Ishikawa (cell line): ENCODE data around the gene CFAP61.

Experiments used
- CEBPB ChIP-seq: IDR thresholded peaks from 2 replicates; pipeline ENCODE4 v1.6.1; 2012
- CREB1 ChIP-seq: IDR thresholded peaks from 2 replicates; pipeline ENCODE4 v1.6.1; 2012; ENCODE audit warnings: low read depth
- EGR1 ChIP-seq: IDR thresholded peaks from 2 replicates; pipeline ENCODE4 v1.6.1; 2012
- EP300 ChIP-seq: IDR thresholded peaks from 2 replicates; pipeline ENCODE4 v1.6.1; 2012; ENCODE audit warnings: borderline replicate concordance
- FOXM1 ChIP-seq: IDR thresholded peaks from 2 replicates; pipeline ENCODE4 v1.6.1; 2012; ENCODE audit warnings: low read depth, borderline replicate concordance
- NFIC ChIP-seq: IDR thresholded peaks from 2 replicates; pipeline ENCODE4 v1.6.1; 2012
- RAD21 ChIP-seq: IDR thresholded peaks from 2 replicates; pipeline ENCODE4 v1.6.1; 2012; ENCODE audit warnings: low read depth
- TAF1 ChIP-seq: IDR thresholded peaks from 2 replicates; pipeline ENCODE4 v1.6.1; 2012; ENCODE audit warnings: low read depth, mild to moderate bottlenecking
- TCF12 ChIP-seq: IDR thresholded peaks from 2 replicates; pipeline ENCODE4 v1.6.1; 2012; ENCODE audit warnings: low read depth
- TEAD4 ChIP-seq: IDR thresholded peaks from 2 replicates; pipeline ENCODE4 v1.6.1; 2012
- YY1 ChIP-seq: IDR thresholded peaks from 2 replicates; pipeline ENCODE4 v1.6.1; 2012; ENCODE audit warnings: low read depth
- ZBTB7A ChIP-seq: IDR thresholded peaks from 2 replicates; pipeline ENCODE4 v1.6.1; 2012; ENCODE audit warnings: low read depth
- TF ChIP-seq, protein P1 (sequence below): IDR thresholded peaks from 2 replicates; pipeline ENCODE4 v1.6.1; 2012
- TF ChIP-seq, protein P2 (sequence below): IDR thresholded peaks from 2 replicates; pipeline ENCODE4 v1.6.1; 2012
- TF ChIP-seq, protein P3 (sequence below): IDR thresholded peaks from 2 replicates; pipeline ENCODE4 v1.6.1; 2012; ENCODE audit warnings: low read depth, mild to moderate bottlenecking

Gene CFAP61

DNA sequence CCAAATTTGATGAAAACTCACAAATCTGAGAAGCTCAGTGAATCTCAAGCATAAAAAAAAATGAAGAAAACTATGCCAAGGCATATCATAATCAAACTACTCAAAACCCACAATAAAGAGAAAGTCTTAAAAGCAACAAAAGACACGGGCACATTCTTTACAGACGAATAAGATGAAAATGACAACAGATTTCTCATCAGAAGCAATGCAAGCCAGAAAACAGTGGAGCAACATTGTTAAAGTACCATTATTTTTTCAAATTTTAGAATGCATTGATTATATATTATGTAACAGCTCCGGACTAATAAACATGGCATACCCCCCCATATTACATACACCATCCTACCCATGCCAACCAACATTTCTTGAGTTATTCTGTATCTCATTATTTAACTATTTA, 260.2 kb downstream of the CFAP61 start:
- TF ChIP-seq EGR1 (no peak), TEAD4 (no peak), YY1 (no peak), TCF12 (no peak), FOXM1 (no peak), CREB1 (no peak), CEBPB (no peak), RAD21 (no peak), ZBTB7A (no peak), EP300 (no peak), NFIC (no peak), TAF1 (no peak)
- TF ChIP-seq, protein P1, sequence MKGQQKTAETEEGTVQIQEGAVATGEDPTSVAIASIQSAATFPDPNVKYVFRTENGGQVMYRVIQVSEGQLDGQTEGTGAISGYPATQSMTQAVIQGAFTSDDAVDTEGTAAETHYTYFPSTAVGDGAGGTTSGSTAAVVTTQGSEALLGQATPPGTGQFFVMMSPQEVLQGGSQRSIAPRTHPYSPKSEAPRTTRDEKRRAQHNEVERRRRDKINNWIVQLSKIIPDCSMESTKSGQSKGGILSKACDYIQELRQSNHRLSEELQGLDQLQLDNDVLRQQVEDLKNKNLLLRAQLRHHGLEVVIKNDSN = no peak
- TF ChIP-seq, protein P2, sequence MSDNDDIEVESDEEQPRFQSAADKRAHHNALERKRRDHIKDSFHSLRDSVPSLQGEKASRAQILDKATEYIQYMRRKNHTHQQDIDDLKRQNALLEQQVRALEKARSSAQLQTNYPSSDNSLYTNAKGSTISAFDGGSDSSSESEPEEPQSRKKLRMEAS = no peak
- TF ChIP-seq, protein P3, sequence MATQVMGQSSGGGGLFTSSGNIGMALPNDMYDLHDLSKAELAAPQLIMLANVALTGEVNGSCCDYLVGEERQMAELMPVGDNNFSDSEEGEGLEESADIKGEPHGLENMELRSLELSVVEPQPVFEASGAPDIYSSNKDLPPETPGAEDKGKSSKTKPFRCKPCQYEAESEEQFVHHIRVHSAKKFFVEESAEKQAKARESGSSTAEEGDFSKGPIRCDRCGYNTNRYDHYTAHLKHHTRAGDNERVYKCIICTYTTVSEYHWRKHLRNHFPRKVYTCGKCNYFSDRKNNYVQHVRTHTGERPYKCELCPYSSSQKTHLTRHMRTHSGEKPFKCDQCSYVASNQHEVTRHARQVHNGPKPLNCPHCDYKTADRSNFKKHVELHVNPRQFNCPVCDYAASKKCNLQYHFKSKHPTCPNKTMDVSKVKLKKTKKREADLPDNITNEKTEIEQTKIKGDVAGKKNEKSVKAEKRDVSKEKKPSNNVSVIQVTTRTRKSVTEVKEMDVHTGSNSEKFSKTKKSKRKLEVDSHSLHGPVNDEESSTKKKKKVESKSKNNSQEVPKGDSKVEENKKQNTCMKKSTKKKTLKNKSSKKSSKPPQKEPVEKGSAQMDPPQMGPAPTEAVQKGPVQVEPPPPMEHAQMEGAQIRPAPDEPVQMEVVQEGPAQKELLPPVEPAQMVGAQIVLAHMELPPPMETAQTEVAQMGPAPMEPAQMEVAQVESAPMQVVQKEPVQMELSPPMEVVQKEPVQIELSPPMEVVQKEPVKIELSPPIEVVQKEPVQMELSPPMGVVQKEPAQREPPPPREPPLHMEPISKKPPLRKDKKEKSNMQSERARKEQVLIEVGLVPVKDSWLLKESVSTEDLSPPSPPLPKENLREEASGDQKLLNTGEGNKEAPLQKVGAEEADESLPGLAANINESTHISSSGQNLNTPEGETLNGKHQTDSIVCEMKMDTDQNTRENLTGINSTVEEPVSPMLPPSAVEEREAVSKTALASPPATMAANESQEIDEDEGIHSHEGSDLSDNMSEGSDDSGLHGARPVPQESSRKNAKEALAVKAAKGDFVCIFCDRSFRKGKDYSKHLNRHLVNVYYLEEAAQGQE = no peak

DNA sequence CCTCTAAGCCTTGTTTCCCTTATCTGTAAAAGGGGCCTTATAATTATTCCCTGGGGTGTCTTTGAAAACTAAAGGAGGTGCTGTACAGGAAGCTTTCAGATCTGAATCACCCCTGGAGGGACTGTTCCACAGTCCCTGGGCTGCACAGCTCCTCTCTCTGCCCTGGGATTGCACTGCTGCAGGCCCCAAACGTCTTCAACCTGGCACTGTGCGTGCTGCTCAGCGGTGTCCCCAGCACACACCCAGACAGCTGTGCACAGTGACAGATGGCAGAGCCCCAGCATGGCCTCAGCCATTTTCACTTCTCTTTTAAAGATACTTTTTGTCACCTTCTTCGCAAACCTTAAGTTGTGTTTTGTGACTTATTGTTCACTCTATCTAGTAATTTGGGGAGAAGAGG, 264.9 kb downstream of the CFAP61 start:
- TF ChIP-seq RAD21 = no peak
- no peak for TF ChIP-seq YY1
- TF ChIP-seq NFIC = no peak
- no peak for TF ChIP-seq TEAD4
- TF ChIP-seq EP300 = no peak
- no peak for TF ChIP-seq FOXM1
- no peak for TF ChIP-seq CEBPB

GRCh38 chr20:20317621-20318364, 265.5 kb downstream of the CFAP61 start:
- TF ChIP-seq TAF1 (no peak), CEBPB (no peak), YY1 (no peak), TEAD4 (no peak)

GRCh38 chr20:20318365-20319161, 266.2 kb downstream of the CFAP61 start:
- TF ChIP-seq CEBPB (no peak), ZBTB7A (no peak), EP300 (no peak), TEAD4 (no peak), TCF12 (no peak), NFIC (no peak), YY1 (no peak), FOXM1 (no peak), RAD21 (no peak), EGR1 (no peak), CREB1 (no peak), TAF1 (no peak)
- TF ChIP-seq, protein P1 = no peak
- TF ChIP-seq, protein P2 = no peak
- TF ChIP-seq, protein P3 = no peak

DNA sequence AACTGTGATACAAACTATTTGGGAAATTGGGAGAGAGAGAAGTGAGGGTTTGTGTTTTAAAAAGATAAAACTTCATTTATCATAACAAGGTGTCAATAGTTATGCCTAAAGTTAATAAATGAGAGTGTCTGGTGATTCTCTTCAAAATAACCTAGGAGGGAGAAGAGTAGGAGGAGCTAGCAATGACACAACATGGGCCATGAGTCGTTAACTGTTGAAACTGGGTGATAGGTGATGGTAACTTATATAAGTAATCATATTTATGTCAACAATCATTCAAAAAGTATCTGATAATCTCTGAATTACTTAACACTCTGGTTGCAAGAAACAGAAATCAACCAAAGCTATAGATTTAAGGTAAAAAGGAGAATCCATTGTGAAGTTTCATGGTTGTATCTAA, 268.8 kb downstream of the CFAP61 start:
- TF ChIP-seq TCF12 (no peak), EGR1 (no peak), TAF1 (no peak), RAD21 (no peak), EP300 (no peak)
- TF ChIP-seq, protein P1 = no peak
